Neural cell (in vitro differentiated cells): Measurements from ENCODE around the gene SPTLC2.
A peak's percentile ranks its signal among the peaks of the same experiment; 100 is the strongest.

Experiments
- EP300 ChIP-seq: fragments of 450-650 bp; conservative IDR thresholded peaks from 2 replicates; pipeline ENCODE4 v1.6.1; 2014; ENCODE audit warnings: antibody characterized with exemption, mild to moderate bottlenecking, moderate library complexity; ENCODE audit not compliant: poor library complexity, severe bottlenecking
- EZH2 ChIP-seq: fragments of 200-600, 300-800 bp; shearing (Covaris generic), sonication (generic); IDR thresholded peaks from 2 replicates; pipeline ENCODE4 v1.6.1; 2014; ENCODE audit warnings: antibody characterized with exemption, low read length, borderline replicate concordance, mild to moderate bottlenecking; ENCODE audit not compliant: insufficient read depth, poor library complexity, severe bottlenecking
- MXI1 ChIP-seq: fragments of 450-650 bp; conservative IDR thresholded peaks from 2 replicates; pipeline ENCODE4 v1.6.1; 2014; ENCODE audit warnings: antibody characterized with exemption, mild to moderate bottlenecking; ENCODE audit not compliant: poor library complexity, severe bottlenecking
- POLR2AphosphoS5 ChIP-seq: IDR thresholded peaks from 2 replicates; pipeline ENCODE4 v1.6.1; 2012
- RAD21 ChIP-seq: fragments of 450-650 bp; conservative IDR thresholded peaks from 2 replicates; pipeline ENCODE4 v1.6.1; 2014; ENCODE audit warnings: antibody characterized with exemption, mild to moderate bottlenecking, moderate library complexity
- REST ChIP-seq: IDR thresholded peaks from 2 replicates; pipeline ENCODE4 v1.6.1; 2012; ENCODE audit warnings: borderline replicate concordance
- SMC3 ChIP-seq: fragments of 450-650 bp; conservative IDR thresholded peaks from 2 replicates; pipeline ENCODE4 v1.6.1; 2014; ENCODE audit warnings: antibody characterized with exemption, mild to moderate bottlenecking, moderate library complexity; ENCODE audit not compliant: poor library complexity
- TAF1 ChIP-seq: IDR thresholded peaks from 2 replicates; pipeline ENCODE4 v1.6.1; 2012; ENCODE audit warnings: low read depth
- TF ChIP-seq, protein P1 (sequence below): fragments of 450-650 bp; IDR thresholded peaks from 2 replicates; pipeline ENCODE4 v1.5.1; 2014; ENCODE audit warnings: antibody characterized with exemption, mild to moderate bottlenecking, moderate library complexity; ENCODE audit not compliant: poor library complexity, severe bottlenecking

DNA sequence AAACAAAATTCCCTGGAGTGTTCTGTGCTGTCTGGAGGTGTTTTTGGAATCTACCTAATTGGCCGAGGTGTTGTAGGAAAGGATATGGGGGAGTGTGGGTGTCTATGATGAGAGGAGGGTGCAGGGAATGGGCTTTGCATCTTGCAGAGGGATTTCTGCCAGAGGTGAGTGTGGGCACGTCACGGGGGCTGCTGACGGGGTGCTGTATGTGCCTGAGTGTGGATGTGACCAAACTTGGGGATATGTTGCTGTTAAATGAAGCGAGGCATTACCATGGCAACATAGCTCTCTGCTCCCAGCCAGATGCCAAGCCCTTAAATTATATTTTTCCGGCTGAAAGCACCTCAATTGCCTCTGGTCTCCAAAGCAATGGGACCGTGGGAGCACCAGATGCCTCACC, 44.3 kb upstream of the SPTLC2 start:
- TF ChIP-seq, protein P1, sequence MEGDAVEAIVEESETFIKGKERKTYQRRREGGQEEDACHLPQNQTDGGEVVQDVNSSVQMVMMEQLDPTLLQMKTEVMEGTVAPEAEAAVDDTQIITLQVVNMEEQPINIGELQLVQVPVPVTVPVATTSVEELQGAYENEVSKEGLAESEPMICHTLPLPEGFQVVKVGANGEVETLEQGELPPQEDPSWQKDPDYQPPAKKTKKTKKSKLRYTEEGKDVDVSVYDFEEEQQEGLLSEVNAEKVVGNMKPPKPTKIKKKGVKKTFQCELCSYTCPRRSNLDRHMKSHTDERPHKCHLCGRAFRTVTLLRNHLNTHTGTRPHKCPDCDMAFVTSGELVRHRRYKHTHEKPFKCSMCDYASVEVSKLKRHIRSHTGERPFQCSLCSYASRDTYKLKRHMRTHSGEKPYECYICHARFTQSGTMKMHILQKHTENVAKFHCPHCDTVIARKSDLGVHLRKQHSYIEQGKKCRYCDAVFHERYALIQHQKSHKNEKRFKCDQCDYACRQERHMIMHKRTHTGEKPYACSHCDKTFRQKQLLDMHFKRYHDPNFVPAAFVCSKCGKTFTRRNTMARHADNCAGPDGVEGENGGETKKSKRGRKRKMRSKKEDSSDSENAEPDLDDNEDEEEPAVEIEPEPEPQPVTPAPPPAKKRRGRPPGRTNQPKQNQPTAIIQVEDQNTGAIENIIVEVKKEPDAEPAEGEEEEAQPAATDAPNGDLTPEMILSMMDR, result no peak
- TF ChIP-seq POLR2AphosphoS5 (peak; percentile 24), MXI1 (no peak), TAF1 (no peak), EP300 (no peak), EZH2 (no peak), RAD21 (no peak), REST (no peak), SMC3 (no peak)
